Common myeloid progenitor, CD34-positive (primary cell): Measurements from ENCODE around the gene SLC25A27.
"Not testable (repeated sequence)": the region's sequence is repeated elsewhere in the genome, so short reads cannot be mapped to it uniquely, and the experiment has no call there.

Source experiments
- CTCF ChIA-PET: fragments of 350-600 bp; sonication (Branson Sonifier 250); formaldehyde crosslinking; loops from one replicate; lab custom pipeline; 2021; ENCODE audit warnings: antibody characterized with exemption; lab: Charles Lee
- POLR2A ChIA-PET: fragments of 350-600 bp; sonication (Branson Sonifier 250); formaldehyde crosslinking; loops from one replicate; lab custom pipeline; 2021; ENCODE audit warnings: antibody characterized with exemption; lab: Charles Lee
- DNase-seq, 3 donors: peaks; one replicate each; pipeline versions ENCODE4 v3.0.0 to v3.0.0-alpha.2; 2013
- H3K27ac ChIP-seq, 2 experiments: 1 replicate in 1 of 2; 2 replicates in 1 of 2; pipeline ENCODE4 v1.7.0; 2013; ENCODE audit warnings: inconsistent platforms in 2 of 2, low read length in 2 of 2, mild to moderate bottlenecking in 2 of 2, low read depth in 1 of 2, moderate library complexity in 1 of 2; ENCODE audit not compliant: severe bottlenecking in 2 of 2, insufficient read depth in 1 of 2, poor library complexity in 1 of 2
- H3K27me3 ChIP-seq, 5 experiments: replicated peaks in 2 of 5; 1 replicate in 3 of 5; 2 replicates in 2 of 5; pipeline versions ENCODE4 v1.6.1 to v1.7.0; 2013; ENCODE audit warnings: low read length in 4 of 5, mild to moderate bottlenecking in 2 of 5, moderate library complexity in 2 of 5, inconsistent platforms in 1 of 5; ENCODE audit not compliant: insufficient read depth in 5 of 5, control insufficient read depth in 4 of 5
- H3K36me3 ChIP-seq, 4 experiments: 1 replicate in 2 of 4; 2 replicates in 2 of 4; pipeline versions ENCODE4 v1.6.1 to v1.7.0; 2013; ENCODE audit warnings: low read length in 3 of 4, control low read depth in 1 of 4, mild to moderate bottlenecking in 1 of 4; ENCODE audit not compliant: control insufficient read depth in 4 of 4, insufficient read depth in 4 of 4
- H3K4me1 ChIP-seq, 4 experiments: 1 replicate in 3 of 4; 2 replicates in 1 of 4; pipeline versions ENCODE4 v1.6.1 to v1.7.1; 2013; ENCODE audit warnings: low read length in 3 of 4, mild to moderate bottlenecking in 3 of 4, control low read depth in 1 of 4, inconsistent platforms in 1 of 4, moderate library complexity in 1 of 4; ENCODE audit not compliant: control insufficient read depth in 4 of 4, insufficient read depth in 4 of 4; ENCODE audit errors: control extremely low read depth in 1 of 4
- H3K4me3 ChIP-seq, 7 experiments: 1 replicate in 4 of 7; 2 replicates in 3 of 7; pipeline versions ENCODE4 v1.5.1 to v1.7.0; 2013; ENCODE audit warnings: mild to moderate bottlenecking in 7 of 7, low read length in 6 of 7, moderate library complexity in 6 of 7, inconsistent platforms in 2 of 7, low read depth in 2 of 7, control low read depth in 1 of 7; ENCODE audit not compliant: insufficient read depth in 4 of 7, control insufficient read depth in 1 of 7; ENCODE audit errors: extremely low read depth in 1 of 7
- H3K9me3 ChIP-seq, 5 experiments: 1 replicate in 4 of 5; 2 replicates in 1 of 5; pipeline versions ENCODE4 v1.6.1 to v1.7.1; 2013; ENCODE audit warnings: low read length in 4 of 5, mild to moderate bottlenecking in 2 of 5, inconsistent platforms in 1 of 5, low read depth in 1 of 5, moderate library complexity in 1 of 5; ENCODE audit not compliant: control insufficient read depth in 4 of 5, insufficient read depth in 2 of 5; ENCODE audit errors: control extremely low read depth in 1 of 5
- WGBS: methylation state at CpG from one replicate; pipeline ENCODE4 v1.1.5; 2013; ENCODE audit not compliant: insufficient coverage; 5-methylcytosine and 5-hydroxymethylcytosine counted together

SLC25A27 gene

GRCh38 chr6:46637145-46637544, 15.6 kb upstream of the SLC25A27 start:
- Histone ChIP-seq H3K9me3 (no peaks in the 10 kb centered on the region), H3K4me3 (no peak overlapping the region), H3K36me3 (no peaks in the 10 kb centered on the region), H3K4me1 (no peaks in the 10 kb centered on the region), H3K27ac (no peak overlapping the region), H3K27me3 (no peaks in the 10 kb centered on the region)
- ChIA-PET CTCF (no interaction called here), POLR2A (no interaction called here)
- WGBS = 93% methylated on average over 2 of the region's 5 CpGs
- no peak for DNase-seq

- CTCF ChIA-PET = no interaction called here
- no peak overlapping the region for H3K27ac ChIP-seq
- no peaks in the 10 kb centered on the region for H3K36me3 ChIP-seq
- no peak for DNase-seq
- no CpG with 5 or more reads among the region's 1 CpG for WGBS
- no peaks in the 10 kb centered on the region for H3K27me3 ChIP-seq
- no peak overlapping the region for H3K4me3 ChIP-seq
- POLR2A ChIA-PET = no interaction called here
- H3K9me3 ChIP-seq = no peaks in the 10 kb centered on the region
- H3K4me1 ChIP-seq = no peaks in the 10 kb centered on the region
Observed at GRCh38 chr6:46637933-46638332, 14.8 kb upstream of the SLC25A27 start.

- no peak for DNase-seq
Observed at GRCh38 chr6:46638650-46639049, 14.1 kb upstream of the SLC25A27 start.

GRCh38 chr6:46642928-46643751, 9.6 kb upstream of the SLC25A27 start:
- DNase-seq = no peak
- ChIA-PET POLR2A (no interaction called here), CTCF (no interaction called here)
- Histone ChIP-seq H3K4me1 (no peaks in the 10 kb centered on the region), H3K9me3 (no peaks in the 10 kb centered on the region), H3K4me3 (no peak overlapping the region), H3K27ac (no peak overlapping the region), H3K27me3 (no peaks in the 10 kb centered on the region), H3K36me3 (no peaks in the 10 kb centered on the region)
- WGBS = 98% methylated on average over 3 of the region's 4 CpGs

More at GRCh38 chr6:46638650-46639049, 14.1 kb upstream of the SLC25A27 start:
- Histone ChIP-seq H3K9me3 (no peaks in the 10 kb centered on the region), H3K27me3 (no peaks in the 10 kb centered on the region), H3K27ac (no peak overlapping the region), H3K4me3 (no peak overlapping the region), H3K36me3 (no peaks in the 10 kb centered on the region), H3K4me1 (no peaks in the 10 kb centered on the region)
- WGBS = 100% methylated on average over 2 of the region's 2 CpGs
- POLR2A ChIA-PET = no interaction called here
- CTCF ChIA-PET = no interaction called here

GRCh38 chr6:46645265-46645664, 7.5 kb upstream of the SLC25A27 start:
- DNase-seq = no peak
- Histone ChIP-seq H3K4me3 (no peak overlapping the region), H3K4me1 (no peaks in the 10 kb centered on the region), H3K36me3 (no peaks in the 10 kb centered on the region), H3K27ac (no peak overlapping the region), H3K27me3 (peaks cover 0 to 2% (median 0%) of the 10 kb centered on the region in 5 experiments), H3K9me3 (no peaks in the 10 kb centered on the region)
- POLR2A ChIA-PET = no interaction called here
- CTCF ChIA-PET = no interaction called here
- no CpG with 5 or more reads among the region's 1 CpG for WGBS

- DNase-seq, POLR2A ChIA-PET, H3K4me1 ChIP-seq, H3K4me3 ChIP-seq, H3K27ac ChIP-seq, H3K9me3 ChIP-seq, CTCF ChIA-PET, H3K36me3 ChIP-seq, H3K27me3 ChIP-seq: not testable (repeated sequence)
- WGBS = no CpG with 5 or more reads among the region's 4 CpGs
Observed at GRCh38 chr6:46648108-46648507, 4.7 kb upstream of the SLC25A27 start.

- POLR2A ChIA-PET = no interaction called here
- DNase-seq = peak in 2 of 3 donors; percentile 11 to 35
- Histone ChIP-seq H3K4me1 (peaks cover 5 to 15% (median 13%) of the 10 kb centered on the region in 4 experiments), H3K9me3 (no peaks in the 10 kb centered on the region), H3K27ac (no peak overlapping the region), H3K27me3 (peaks cover 0 to 6% (median 0%) of the 10 kb centered on the region in 5 experiments), H3K36me3 (no peaks in the 10 kb centered on the region), H3K4me3 (no peak overlapping the region)
- WGBS = 100% methylated on average over 3 of the region's 5 CpGs
- CTCF ChIA-PET = no interaction called here
Observed at GRCh38 chr6:46648869-46649492, 3.8 kb upstream of the SLC25A27 start.
